ENCODE measurements around the gene BRWD1. TPM values are rescaled to one million over a fixed set of nuclear protein-coding genes. Genes with fewer than 3 reads are reported as not detected.

Gene BRWD1
- total and polyA plus RNA-seq, 12 donors = 8.5 to 38.8 (median 34.1) TPM

- H3K9me3 ChIP-seq = peaks cover 0 to 10% (median 0%) of the 10 kb centered on the region in 11 donors
- ATAC-seq = no peak
- intact Hi-C loops (cut with DNase I) = no loop called here
- no peak overlapping the region for H3K27ac ChIP-seq
- WGBS, 2 donors = 98 to 99% methylated on average over 1 of the region's 1 CpG
- H3K36me3 ChIP-seq = peaks cover 0 to 98% (median 35%) of the 10 kb centered on the region in 9 donors
- H3K4me1 ChIP-seq = peaks cover 0 to 7% (median 0%) of the 10 kb centered on the region in 9 donors
- no peaks in the 10 kb centered on the region for H3K27me3 ChIP-seq
- TF ChIP-seq CTCF (IDR thresholded peaks at IDR 0.05) = no peak
- H3K4me3 ChIP-seq = no peak overlapping the region
- no peak for DNase-seq
These were observed 24.4 kb downstream of the BRWD1 start for GRCh38 chr21:39288987-39289386.

- no peak for TF ChIP-seq CTCF (IDR thresholded peaks at IDR 0.05)
- Histone ChIP-seq H3K27me3 (no peaks in the 10 kb centered on the region), H3K4me1 (no peaks in the 10 kb centered on the region), H3K27ac (no peak overlapping the region), H3K4me3 (no peak overlapping the region), H3K9me3 (no peaks in the 10 kb centered on the region), H3K36me3 (peaks cover 0 to 85% (median 34%) of the 10 kb centered on the region in 9 donors)
- no peak for DNase-seq
- ATAC-seq = no peak
- 88 to 96% methylated on average over 6 of the region's 6 CpGs for WGBS, 2 donors
- intact Hi-C loops (cut with DNase I) = no loop called here
These were observed 30.5 kb downstream of the BRWD1 start for GRCh38 chr21:39282911-39283310.

GRCh38 chr21:39281853-39282252 is 31.6 kb downstream of the BRWD1 start:
- 95 to 96% methylated on average over 6 of the region's 6 CpGs for WGBS, 2 donors
- Histone ChIP-seq H3K9me3 (no peaks in the 10 kb centered on the region), H3K4me3 (no peak overlapping the region), H3K4me1 (no peaks in the 10 kb centered on the region), H3K27me3 (no peaks in the 10 kb centered on the region), H3K27ac (no peak overlapping the region), H3K36me3 (peaks cover 0 to 85% (median 34%) of the 10 kb centered on the region in 9 donors)
- ATAC-seq = no peak
- intact Hi-C loops (cut with DNase I) = no loop called here
- no peak for DNase-seq
- TF ChIP-seq CTCF (IDR thresholded peaks at IDR 0.05) = no peak

GRCh38 chr21:39281207-39281606 is 32.2 kb downstream of the BRWD1 start:
- no peaks in the 10 kb centered on the region for H3K4me1 ChIP-seq
- no peak for ATAC-seq
- no peak for TF ChIP-seq CTCF (IDR thresholded peaks at IDR 0.05)
- peaks cover 0 to 83% (median 40%) of the 10 kb centered on the region in 9 donors for H3K36me3 ChIP-seq
- H3K27ac ChIP-seq = no peak overlapping the region
- no peak overlapping the region for H3K4me3 ChIP-seq
- H3K27me3 ChIP-seq = no peaks in the 10 kb centered on the region
- no peaks in the 10 kb centered on the region for H3K9me3 ChIP-seq
- intact Hi-C loops (cut with DNase I) = no loop called here
- no peak for DNase-seq
- 95% methylated on average over 8 of the region's 8 CpGs for WGBS, 2 donors
